GM12865 (cell line): Measurements from ENCODE around the gene RCAN2.

Source experiments
- DNase-seq: peaks from one replicate; pipeline ENCODE4 v3.0.0; 2010; ENCODE audit warnings: low read depth
- H3K4me3 ChIP-seq: 2 replicates; pipeline ENCODE4 v1.5.1; 2011; ENCODE audit warnings: mild to moderate bottlenecking, low read depth, low read length, control low read depth
- CTCF ChIP-seq: IDR thresholded peaks from 2 replicates; pipeline ENCODE4 v1.5.1; 2011; ENCODE audit warnings: low read length, control low read depth, low read depth, inconsistent platforms; ENCODE audit not compliant: insufficient read depth; ENCODE audit errors: missing control alignments

The RCAN2 gene

DNA sequence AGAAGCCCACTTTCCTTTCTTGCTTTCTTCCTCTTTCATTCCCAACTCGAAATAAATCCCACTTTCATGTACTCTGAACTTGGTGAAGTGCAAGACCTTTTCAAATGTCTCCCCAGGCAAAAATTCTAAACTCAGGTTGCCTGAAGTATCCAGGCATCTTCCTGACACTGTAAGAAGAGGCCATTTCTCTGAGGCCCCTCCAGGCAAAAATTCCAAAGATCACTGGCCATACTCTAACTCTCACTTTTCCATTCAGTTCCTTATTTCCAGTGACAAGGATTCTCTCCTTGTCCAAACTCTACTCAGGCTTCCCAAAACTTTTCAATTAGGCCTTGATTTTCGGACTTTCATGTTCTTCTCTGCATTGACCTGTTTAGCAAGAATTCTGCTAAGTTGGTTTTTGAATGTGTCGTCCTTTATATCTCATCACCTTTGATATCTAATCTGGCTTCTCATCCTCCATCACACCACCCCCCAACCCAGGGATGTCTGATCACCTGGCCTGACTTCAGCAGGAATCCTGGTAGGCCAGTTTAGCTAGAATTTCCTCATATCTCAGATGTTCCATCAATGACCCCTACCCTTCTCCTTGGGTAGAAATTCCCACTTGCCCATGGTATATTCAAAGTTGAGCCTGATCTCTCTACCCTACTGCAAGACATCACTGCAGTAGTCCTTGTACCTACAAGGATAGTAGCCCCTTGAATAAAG, 124.9 kb downstream of the RCAN2 start:
- no peak overlapping the region for H3K4me3 ChIP-seq
- no peak for DNase-seq
- TF ChIP-seq CTCF = no peak

DNA sequence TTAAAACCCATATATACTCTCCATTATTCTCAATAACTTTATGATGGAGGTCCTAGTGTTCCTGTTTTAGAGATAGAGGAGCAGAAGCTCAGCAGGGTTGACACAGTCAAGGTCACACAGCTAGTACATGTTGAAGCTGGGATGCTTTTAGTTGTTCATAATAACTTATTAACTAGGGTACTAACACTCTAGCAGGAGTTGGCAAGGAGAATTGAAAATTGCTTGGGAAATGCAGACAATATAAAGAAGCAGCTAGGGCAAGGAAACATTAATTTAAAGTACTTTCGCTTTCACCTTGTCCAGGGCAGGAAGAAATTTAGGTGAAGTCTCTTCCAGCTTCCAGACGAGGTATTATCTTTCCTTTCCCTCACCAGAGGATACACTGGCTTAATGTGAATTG, 133.7 kb downstream of the RCAN2 start:
- TF ChIP-seq CTCF = no peak
- DNase-seq = no peak
- H3K4me3 ChIP-seq = peak overlapping the region; percentile 45

DNA sequence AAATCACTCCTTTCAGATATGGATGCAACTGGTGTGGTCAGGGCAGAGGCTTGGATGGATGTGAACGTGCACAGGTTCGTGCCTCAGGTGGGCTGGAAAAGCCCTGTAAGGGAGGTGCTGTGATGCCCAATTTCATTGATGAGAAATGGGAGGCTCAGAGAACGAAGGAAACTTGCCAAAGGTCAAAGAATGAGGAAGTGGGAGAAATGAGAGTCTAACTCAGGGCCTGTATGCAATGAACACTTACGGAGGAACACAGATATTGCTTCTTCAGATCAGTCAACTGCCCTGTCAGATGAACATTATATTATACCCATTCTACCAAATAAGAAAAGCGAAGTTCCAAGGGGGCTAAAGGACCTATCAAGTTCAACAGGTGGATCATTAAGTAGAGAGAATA, 134.7 kb downstream of the RCAN2 start:
- H3K4me3 ChIP-seq = no peak overlapping the region
- TF ChIP-seq CTCF = no peak
- no peak for DNase-seq

DNA sequence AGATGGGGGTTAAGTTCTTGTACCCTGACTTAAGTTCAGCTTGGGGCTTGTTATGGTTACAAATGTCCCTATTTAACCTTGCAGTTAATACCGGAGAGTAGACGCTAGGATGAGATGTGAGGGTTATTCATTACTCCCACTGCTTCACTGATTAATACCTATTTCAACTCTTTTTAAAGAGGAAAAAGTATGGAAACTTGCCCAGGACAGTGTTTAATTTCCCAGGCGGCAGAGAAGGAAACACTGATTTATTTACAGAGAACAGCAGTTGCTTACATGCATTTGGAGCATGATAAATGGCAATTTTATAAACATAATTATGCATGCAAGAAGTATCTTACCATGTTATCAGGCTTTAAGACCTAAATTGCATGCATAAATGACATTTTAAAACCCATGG, 137.7 kb downstream of the RCAN2 start:
- TF ChIP-seq CTCF = no peak
- no peak overlapping the region for H3K4me3 ChIP-seq
- DNase-seq = no peak

- DNase-seq = no peak
- H3K4me3 ChIP-seq = no peak overlapping the region
- no peak for TF ChIP-seq CTCF
Measured at GRCh38 chr6:46352541-46353268, 138.5 kb downstream of the RCAN2 start.

DNA sequence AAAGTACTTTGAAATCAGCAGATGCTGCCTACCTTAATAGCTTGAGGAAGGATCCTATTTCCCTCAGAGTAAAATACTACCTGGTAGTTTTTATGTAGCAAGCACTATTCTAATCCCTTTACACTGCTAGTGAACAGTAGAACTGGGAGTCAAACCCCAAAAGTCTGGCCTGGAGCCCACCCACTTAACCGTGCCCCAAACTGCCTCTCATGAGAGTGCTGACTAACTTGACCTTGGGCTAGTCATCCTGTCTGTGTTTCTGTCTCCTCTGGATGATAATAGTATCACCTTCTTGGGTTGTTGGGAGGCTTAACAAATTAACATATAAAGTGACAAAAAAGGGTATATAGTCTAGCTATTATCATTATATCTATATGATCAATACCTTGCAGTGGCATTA, 140.5 kb downstream of the RCAN2 start:
- no peak overlapping the region for H3K4me3 ChIP-seq
- no peak for TF ChIP-seq CTCF
- DNase-seq = no peak

- DNase-seq = peak; percentile 29
- no peak overlapping the region for H3K4me3 ChIP-seq
- no peak for TF ChIP-seq CTCF
Measured at GRCh38 chr6:46347669-46348068, 143.6 kb downstream of the RCAN2 start.
